HUES48 (cell line): ENCODE measurements around the gene CMTM5.

Experiments
- H3K27ac ChIP-seq: one replicate; pipeline ENCODE4 v1.7.0; 2013; ENCODE audit warnings: low read depth, low read length, inconsistent platforms
- H3K27me3 ChIP-seq: 2 replicates; pipeline ENCODE4 v1.6.1; 2013; ENCODE audit warnings: mild to moderate bottlenecking, low read length; ENCODE audit not compliant: control insufficient read depth, insufficient read depth
- H3K36me3 ChIP-seq: 2 replicates; pipeline ENCODE4 v1.6.1; 2013; ENCODE audit warnings: low read length; ENCODE audit not compliant: control insufficient read depth, insufficient read depth
- H3K4me1 ChIP-seq: 2 replicates; pipeline ENCODE4 v1.6.1; 2013; ENCODE audit warnings: mild to moderate bottlenecking, low read length; ENCODE audit not compliant: control insufficient read depth, insufficient read depth
- H3K4me3 ChIP-seq: 2 replicates; pipeline ENCODE4 v1.5.1; 2013; ENCODE audit warnings: mild to moderate bottlenecking, low read depth, low read length
- H3K9ac ChIP-seq: 2 replicates; pipeline ENCODE4 v1.6.1; 2013; ENCODE audit warnings: mild to moderate bottlenecking, low read depth, low read length, moderate library complexity
- H3K9me3 ChIP-seq: 2 replicates; pipeline ENCODE4 v1.6.1; 2013; ENCODE audit warnings: low read length; ENCODE audit not compliant: control insufficient read depth, insufficient read depth

Gene CMTM5

GRCh38 chr14:23402296-23403138 is 25.7 kb downstream of the CMTM5 start:
- no peak overlapping the region for H3K9ac ChIP-seq
- H3K36me3 ChIP-seq = no peaks in the 10 kb centered on the region
- peaks cover 5% of the 10 kb centered on the region; the same call in 1 of the 2 replicates for H3K27me3 ChIP-seq
- no peaks in the 10 kb centered on the region for H3K4me1 ChIP-seq
- H3K4me3 ChIP-seq = no peak overlapping the region
- H3K27ac ChIP-seq = no peak overlapping the region
- H3K9me3 ChIP-seq = no peaks in the 10 kb centered on the region

GRCh38 chr14:23403139-23403438 is 26.2 kb downstream of the CMTM5 start:
- no peaks in the 10 kb centered on the region for H3K36me3 ChIP-seq
- H3K4me3 ChIP-seq = no peak overlapping the region
- H3K27me3 ChIP-seq = peaks cover 5% of the 10 kb centered on the region; the same call in 1 of the 2 replicates
- no peaks in the 10 kb centered on the region for H3K4me1 ChIP-seq
- no peaks in the 10 kb centered on the region for H3K9me3 ChIP-seq
- no peak overlapping the region for H3K9ac ChIP-seq
- no peak overlapping the region for H3K27ac ChIP-seq

- Histone ChIP-seq H3K27me3 (peaks cover 5% of the 10 kb centered on the region; the same call in 1 of the 2 replicates), H3K36me3 (no peaks in the 10 kb centered on the region), H3K27ac (no peak overlapping the region), H3K9ac (no peak overlapping the region), H3K9me3 (no peaks in the 10 kb centered on the region), H3K4me3 (no peak overlapping the region), H3K4me1 (no peaks in the 10 kb centered on the region)
These were observed 27.1 kb downstream of the CMTM5 start for GRCh38 chr14:23403908-23404307.

GRCh38 chr14:23404331-23404900 is 27.6 kb downstream of the CMTM5 start:
- no peak overlapping the region for H3K27ac ChIP-seq
- no peaks in the 10 kb centered on the region for H3K4me1 ChIP-seq
- peaks cover 5% of the 10 kb centered on the region; the same call in 1 of the 2 replicates for H3K27me3 ChIP-seq
- no peak overlapping the region for H3K4me3 ChIP-seq
- H3K36me3 ChIP-seq = no peaks in the 10 kb centered on the region
- no peaks in the 10 kb centered on the region for H3K9me3 ChIP-seq
- H3K9ac ChIP-seq = no peak overlapping the region

GRCh38 chr14:23405096-23405495 is 28.2 kb downstream of the CMTM5 start:
- no peak overlapping the region for H3K9ac ChIP-seq
- no peaks in the 10 kb centered on the region for H3K4me1 ChIP-seq
- H3K27me3 ChIP-seq = peaks cover 5% of the 10 kb centered on the region; the same call in 1 of the 2 replicates
- no peak overlapping the region for H3K27ac ChIP-seq
- no peaks in the 10 kb centered on the region for H3K9me3 ChIP-seq
- H3K4me3 ChIP-seq = no peak overlapping the region
- no peaks in the 10 kb centered on the region for H3K36me3 ChIP-seq

GRCh38 chr14:23405516-23406025 is 28.7 kb downstream of the CMTM5 start:
- Histone ChIP-seq H3K9ac (no peak overlapping the region), H3K4me1 (no peaks in the 10 kb centered on the region), H3K4me3 (no peak overlapping the region), H3K9me3 (no peaks in the 10 kb centered on the region), H3K27me3 (peaks cover 5% of the 10 kb centered on the region; the same call in 1 of the 2 replicates), H3K27ac (no peak overlapping the region), H3K36me3 (no peaks in the 10 kb centered on the region)

GRCh38 chr14:23406244-23406643 is 29.4 kb downstream of the CMTM5 start:
- Histone ChIP-seq H3K4me1 (no peaks in the 10 kb centered on the region), H3K9ac (no peak overlapping the region), H3K36me3 (no peaks in the 10 kb centered on the region), H3K27ac (no peak overlapping the region), H3K27me3 (peaks cover 5% of the 10 kb centered on the region; the same call in 1 of the 2 replicates), H3K4me3 (no peak overlapping the region), H3K9me3 (no peaks in the 10 kb centered on the region)

GRCh38 chr14:23406725-23407355 is 30.0 kb downstream of the CMTM5 start:
- Histone ChIP-seq H3K4me1 (no peaks in the 10 kb centered on the region), H3K4me3 (no peak overlapping the region), H3K36me3 (no peaks in the 10 kb centered on the region), H3K9me3 (no peaks in the 10 kb centered on the region), H3K27ac (no peak overlapping the region), H3K27me3 (peaks cover 5% of the 10 kb centered on the region; the same call in 1 of the 2 replicates), H3K9ac (no peak overlapping the region)

GRCh38 chr14:23407516-23408306 is 30.9 kb downstream of the CMTM5 start, which contains the start of gene MYH6:
Gene MYH6, minus strand, starts transcription at chr14:23408273. Its CDS starts 1,050 bp downstream, at chr14:23407223.
- Histone ChIP-seq H3K36me3 (no peaks in the 10 kb centered on the region), H3K9ac (no peak within 1 kb of the TSS)

GRCh38 chr14:23408307-23408630 is 31.4 kb downstream of the CMTM5 start:
- no peak overlapping the region for H3K9ac ChIP-seq
- no peaks in the 10 kb centered on the region for H3K9me3 ChIP-seq
- no peaks in the 10 kb centered on the region for H3K4me1 ChIP-seq
- H3K27ac ChIP-seq = no peak overlapping the region
- H3K27me3 ChIP-seq = peaks cover 2% of the 10 kb centered on the region; the same call in 1 of the 2 replicates
- H3K36me3 ChIP-seq = no peaks in the 10 kb centered on the region
- no peak overlapping the region for H3K4me3 ChIP-seq

More at GRCh38 chr14:23407516-23408306, 30.9 kb downstream of the CMTM5 start, which contains the start of gene MYH6:
- no peaks in the 10 kb centered on the region for H3K4me1 ChIP-seq
- no peak within 1 kb of the TSS for H3K27ac ChIP-seq
- no peak within 1 kb of the TSS for H3K4me3 ChIP-seq
- H3K9me3 ChIP-seq = no peaks in the 10 kb centered on the region
- peaks cover 5% of the 10 kb centered on the region; the same call in 1 of the 2 replicates for H3K27me3 ChIP-seq
